ENCODE measurements around the gene PPP1R14D.

PPP1R14D gene

GRCh38 chr15:40782609-40783227 is 45.8 kb downstream of the PPP1R14D start:
- no peak for DNase-seq (ENCODE audit: low spot score)

- no peak for DNase-seq (ENCODE audit: low spot score)
Observed at GRCh38 chr15:40776537-40777141, 51.9 kb downstream of the PPP1R14D start.

- no peak for DNase-seq (ENCODE audit: low spot score)
Observed at GRCh38 chr15:40775740-40776536, 52.6 kb downstream of the PPP1R14D start.

GRCh38 chr15:40775007-40775406 is 53.5 kb downstream of the PPP1R14D start:
- no peak for DNase-seq (ENCODE audit: low spot score)

GRCh38 chr15:40773902-40774301 is 54.6 kb downstream of the PPP1R14D start:
- no peak for DNase-seq (ENCODE audit: low spot score)

GRCh38 chr15:40773496-40773895 is 55.0 kb downstream of the PPP1R14D start:
- no peak for DNase-seq (ENCODE audit: low spot score)

GRCh38 chr15:40772014-40772413 is 56.5 kb downstream of the PPP1R14D start:
- DNase-seq (ENCODE audit: low spot score), result no peak

- no peak for DNase-seq (ENCODE audit: low spot score)
Observed at GRCh38 chr15:40771242-40771641, 57.3 kb downstream of the PPP1R14D start.

GRCh38 chr15:40770147-40770721 is 58.3 kb downstream of the PPP1R14D start:
- DNase-seq (ENCODE audit: low spot score), result no peak

- DNase-seq (ENCODE audit: low spot score), result no peak
Observed at GRCh38 chr15:40769274-40770146, 59.0 kb downstream of the PPP1R14D start, which contains the start of gene C15orf62. C15orf62 (plus strand) TSS chr15:40769980; CDS start chr15:40770496, 516 bp downstream.

GRCh38 chr15:40768521-40769273 is 59.8 kb downstream of the PPP1R14D start:
- DNase-seq (ENCODE audit: low spot score), result no peak

GRCh38 chr15:40767838-40768500 is 60.5 kb downstream of the PPP1R14D start:
- no peak for DNase-seq (ENCODE audit: low spot score)

- DNase-seq (ENCODE audit: low spot score), result no peak
Observed at GRCh38 chr15:40766906-40767837, 61.3 kb downstream of the PPP1R14D start.

- DNase-seq (ENCODE audit: low spot score), result no peak
Observed at GRCh38 chr15:40766194-40766815, 62.2 kb downstream of the PPP1R14D start.

Data from globus pallidus (tissue), 1 donor.